Central memory CD8-positive, alpha-beta T cell (primary cell): ENCODE data around the gene SLC23A1.
"Not testable (repeated sequence)": the region's sequence is repeated elsewhere in the genome, so short reads cannot be mapped to it uniquely, and the experiment has no call there.

Source experiments
- ATAC-seq: fragments of 150-1000 bp; cut with Tn5 transposase; replicated peaks from 2 replicates; pipeline ENCODE4 v1.10.0; 2022; ENCODE audit warnings: mild to moderate bottlenecking, moderate FRiP score, moderate number of reproducible peaks; ENCODE audit not compliant: poor library complexity, severe bottlenecking; ENCODE audit errors: extremely low read depth
- DNase-seq, 2 donors: peaks; one replicate each; pipeline ENCODE4 v3.0.0; 2021; ENCODE audit warnings: low spot score in 2 of 2
- H3K27ac Mint-ChIP-seq: one replicate; pipeline ENCODE4 v1.8.0; 2022; ENCODE audit warnings: low read depth, mild to moderate bottlenecking, moderate library complexity, mixed read lengths
- H3K27me3 Mint-ChIP-seq: one replicate; pipeline ENCODE4 v1.8.0; 2022; ENCODE audit warnings: mixed read lengths
- H3K36me3 Mint-ChIP-seq: one replicate; pipeline ENCODE4 v1.8.0; 2022; ENCODE audit warnings: mild to moderate bottlenecking, moderate library complexity, mixed read lengths; ENCODE audit not compliant: insufficient read depth
- H3K4me1 Mint-ChIP-seq: one replicate; pipeline ENCODE4 v1.8.0; 2022; ENCODE audit warnings: mixed read lengths
- H3K4me3 Mint-ChIP-seq: one replicate; pipeline ENCODE4 v1.8.0; 2022; ENCODE audit warnings: mild to moderate bottlenecking, moderate library complexity, mixed read lengths
- H3K9me3 Mint-ChIP-seq: one replicate; pipeline ENCODE4 v1.8.0; 2022; ENCODE audit warnings: mixed read lengths

SLC23A1 gene

DNA sequence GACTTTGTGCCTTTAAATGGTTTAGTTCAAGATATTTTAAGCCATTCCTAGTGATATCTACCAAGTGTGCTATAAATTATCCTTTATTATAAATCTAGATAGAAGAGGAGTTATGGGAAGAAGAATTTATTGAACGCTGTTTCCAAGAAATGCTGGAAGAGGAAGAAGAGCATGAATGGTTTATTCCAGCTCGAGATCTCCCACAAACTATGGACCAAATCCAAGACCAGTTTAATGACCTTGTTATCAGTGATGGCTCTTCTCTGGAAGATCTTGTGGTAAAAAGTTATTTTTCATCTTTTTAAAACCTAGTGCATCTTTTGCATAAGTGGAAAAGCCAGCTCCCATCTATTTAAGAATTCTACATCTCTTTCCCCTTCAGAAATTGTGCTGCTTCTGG is 18.6 kb downstream of the SLC23A1 start:
- Mint-ChIP-seq H3K27me3 (no peaks in the 10 kb centered on the region), H3K9me3 (no peaks in the 10 kb centered on the region), H3K4me1 (peaks cover 5% of the 10 kb centered on the region), H3K36me3 (peaks cover 50% of the 10 kb centered on the region), H3K4me3 (no peak overlapping the region), H3K27ac (no peak overlapping the region)
- DNase-seq: no peak
- ATAC-seq: no peak

DNA sequence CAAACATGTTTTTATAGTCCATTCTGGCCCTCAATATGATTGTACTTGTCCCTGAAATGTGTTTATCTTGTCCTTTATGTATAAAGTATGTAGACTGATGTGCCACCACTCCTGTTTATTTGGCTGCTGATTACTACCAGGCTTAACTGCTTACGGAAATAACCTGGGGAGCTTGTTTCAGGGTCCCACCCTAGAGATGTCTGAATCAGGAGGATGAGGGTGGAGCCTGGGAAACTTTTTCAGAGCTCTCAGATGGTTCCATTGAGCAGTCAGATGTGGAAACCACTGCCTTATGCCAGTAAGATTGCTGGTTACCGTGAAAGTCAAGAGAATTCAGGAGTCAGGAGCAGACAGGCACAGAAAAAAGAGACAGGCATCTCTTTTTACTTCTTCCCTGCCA is 19.2 kb downstream of the SLC23A1 start:
- Mint-ChIP-seq H3K4me1 (peaks cover 6% of the 10 kb centered on the region), H3K9me3 (no peaks in the 10 kb centered on the region), H3K27ac (no peak overlapping the region), H3K36me3 (peaks cover 47% of the 10 kb centered on the region), H3K27me3 (no peaks in the 10 kb centered on the region), H3K4me3 (no peak overlapping the region)
- ATAC-seq: no peak
- no peak for DNase-seq

DNA sequence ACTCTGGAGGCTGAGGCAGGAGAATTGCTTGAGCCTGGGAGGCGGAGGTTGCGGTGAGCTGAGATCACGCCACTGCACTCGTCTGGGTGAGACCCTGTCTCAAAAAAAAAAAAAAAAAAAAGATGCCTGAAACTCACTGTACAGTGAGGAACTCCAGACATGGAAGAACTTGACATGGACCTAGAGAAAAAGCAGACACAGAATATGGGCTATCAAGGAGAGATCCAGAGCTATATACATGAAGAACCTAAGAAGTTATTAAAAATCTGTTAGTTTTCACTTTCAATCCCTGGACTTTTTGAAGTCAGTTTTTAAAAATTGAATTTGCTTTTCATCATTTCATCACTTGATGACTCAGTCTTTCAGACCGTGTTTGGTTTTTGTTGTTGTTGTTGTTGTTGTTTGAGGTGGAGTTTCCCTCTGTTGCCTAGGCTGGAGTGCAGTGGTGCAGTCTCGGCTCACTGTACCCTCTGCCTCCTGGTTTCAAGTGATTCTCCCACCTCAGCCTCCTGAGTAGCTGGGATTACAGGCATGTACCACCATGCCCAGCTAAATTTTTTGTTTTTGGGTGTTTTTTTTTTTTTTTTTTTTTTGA is 21.2 kb downstream of the SLC23A1 start:
- no peak for ATAC-seq
- Mint-ChIP-seq H3K36me3 (peaks cover 44% of the 10 kb centered on the region), H3K27ac (no peak overlapping the region), H3K9me3 (no peaks in the 10 kb centered on the region), H3K4me3 (no peak overlapping the region), H3K27me3 (no peaks in the 10 kb centered on the region), H3K4me1 (peaks cover 18% of the 10 kb centered on the region)
- no peak for DNase-seq

DNA sequence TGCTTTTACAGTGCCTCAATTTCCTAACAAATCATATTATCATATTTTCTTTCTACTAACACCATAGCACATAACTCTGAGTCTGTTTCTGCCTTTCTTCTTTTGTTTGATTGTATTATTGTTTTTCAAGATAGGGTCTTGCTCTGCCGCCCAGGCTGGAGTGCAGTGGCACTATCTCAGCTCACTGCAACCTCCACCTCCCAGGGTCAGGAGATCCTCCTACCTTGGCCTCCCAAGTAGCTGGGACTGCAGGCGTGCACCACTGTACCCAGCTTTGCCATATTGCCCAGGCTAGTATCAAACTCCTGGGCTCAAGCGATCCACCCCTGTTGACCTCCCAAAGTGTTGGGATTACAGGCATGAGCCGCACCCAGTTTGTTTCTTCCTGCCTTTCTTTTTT is 22.7 kb downstream of the SLC23A1 start:
- ATAC-seq: no peak
- no peak overlapping the region for H3K27ac Mint-ChIP-seq
- DNase-seq: no peak
- H3K4me1 Mint-ChIP-seq: peaks cover 18% of the 10 kb centered on the region
- H3K9me3 Mint-ChIP-seq: no peaks in the 10 kb centered on the region
- H3K36me3 Mint-ChIP-seq: peaks cover 32% of the 10 kb centered on the region
- H3K27me3 Mint-ChIP-seq: no peaks in the 10 kb centered on the region
- H3K4me3 Mint-ChIP-seq: no peak overlapping the region

DNA sequence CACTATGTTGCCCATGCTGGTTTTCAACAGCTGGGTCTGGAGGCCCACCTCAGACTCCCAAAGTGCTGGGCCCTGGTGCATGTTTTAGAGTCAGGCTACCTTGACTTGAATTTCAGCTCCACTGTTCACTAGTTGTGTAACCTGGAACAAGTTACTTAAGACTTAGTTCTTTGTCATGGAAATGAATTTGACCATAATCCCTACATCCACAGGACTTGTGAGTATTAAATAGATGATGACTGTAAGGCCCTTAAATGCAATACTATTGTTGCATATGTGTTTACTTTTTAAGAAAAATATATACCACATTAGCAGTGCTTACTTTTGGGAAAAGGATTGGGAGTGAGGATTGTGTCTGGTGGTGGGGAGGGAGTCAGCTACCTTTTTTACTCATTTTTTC is 25.0 kb downstream of the SLC23A1 start:
- Mint-ChIP-seq H3K4me1 (peaks cover 27% of the 10 kb centered on the region), H3K27ac (no peak overlapping the region), H3K36me3 (peaks cover 22% of the 10 kb centered on the region), H3K27me3 (no peaks in the 10 kb centered on the region), H3K4me3 (no peak overlapping the region), H3K9me3 (peaks cover 5% of the 10 kb centered on the region)
- ATAC-seq (no peak), DNase-seq (no peak)

DNA sequence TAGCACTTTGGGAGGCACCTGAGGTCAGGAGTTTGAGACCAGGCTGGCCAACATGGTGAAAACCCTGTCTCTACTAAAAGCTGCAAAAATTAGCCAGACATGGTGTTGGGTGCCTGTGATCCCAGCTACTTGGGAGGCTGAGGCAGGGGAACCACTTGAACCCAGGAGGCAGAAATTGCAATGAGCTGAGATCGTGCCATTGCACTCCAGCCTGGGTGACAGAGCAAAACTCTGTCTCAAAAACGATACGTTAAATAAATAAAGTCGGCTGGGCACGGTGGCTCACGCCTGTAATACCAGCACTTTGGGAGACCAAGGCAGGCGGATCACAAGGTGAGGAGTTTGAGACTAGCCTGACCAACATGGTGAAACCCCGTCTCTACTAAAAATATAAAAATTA is 27.2 kb downstream of the SLC23A1 start:
- DNase-seq, H3K27me3 Mint-ChIP-seq, ATAC-seq, H3K27ac Mint-ChIP-seq, H3K9me3 Mint-ChIP-seq, H3K4me3 Mint-ChIP-seq: not testable (repeated sequence)
- peaks cover 36% of the 10 kb centered on the region for H3K4me1 Mint-ChIP-seq
- H3K36me3 Mint-ChIP-seq: peaks cover 31% of the 10 kb centered on the region

DNA sequence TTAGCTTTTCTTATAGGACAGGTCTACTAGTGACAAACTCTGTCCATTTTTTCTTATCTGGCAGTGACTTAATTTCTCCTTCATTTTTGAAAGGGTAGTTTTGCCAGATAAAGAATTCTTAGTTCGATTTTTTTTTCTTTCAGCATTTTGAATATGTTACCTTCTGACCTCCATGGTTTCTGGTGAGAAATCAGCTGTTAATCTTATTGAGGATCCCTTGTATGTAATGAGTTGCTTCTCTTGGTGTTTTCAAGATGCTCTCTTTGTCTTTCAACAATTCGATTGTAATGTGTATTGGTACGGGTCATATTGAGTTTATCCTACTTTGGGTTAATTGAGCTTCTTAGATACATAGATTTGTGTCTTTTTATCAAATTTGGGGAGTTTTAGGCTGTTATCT is 28.9 kb downstream of the SLC23A1 start:
- H3K27ac Mint-ChIP-seq: peak overlapping the region; percentile 41
- no peak for DNase-seq
- H3K4me1 Mint-ChIP-seq: peaks cover 38% of the 10 kb centered on the region
- no peak for ATAC-seq
- H3K9me3 Mint-ChIP-seq: peaks cover 5% of the 10 kb centered on the region
- H3K36me3 Mint-ChIP-seq: peaks cover 31% of the 10 kb centered on the region
- no peak overlapping the region for H3K4me3 Mint-ChIP-seq
- H3K27me3 Mint-ChIP-seq: no peaks in the 10 kb centered on the region

DNA sequence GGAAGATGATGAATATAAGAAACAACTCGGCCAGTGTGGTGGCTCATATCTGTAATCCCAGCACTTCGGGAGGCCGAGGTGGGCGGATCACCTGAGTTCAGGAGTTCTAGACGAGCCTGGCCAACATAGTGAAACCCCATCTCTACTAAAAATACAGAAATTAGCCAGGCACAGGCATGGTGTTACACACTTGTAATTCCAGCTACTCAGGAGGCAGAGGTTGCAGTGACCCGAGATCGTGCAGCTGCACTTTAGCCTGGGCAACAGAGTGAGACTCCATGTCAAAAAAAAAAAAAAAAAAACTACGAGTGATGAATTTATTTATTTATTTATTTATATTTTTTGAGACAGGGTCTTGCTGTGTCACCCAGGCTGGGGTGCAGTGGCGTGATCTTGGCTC is 35.2 kb downstream of the SLC23A1 start:
- DNase-seq, H3K27ac Mint-ChIP-seq, H3K27me3 Mint-ChIP-seq, ATAC-seq, H3K4me3 Mint-ChIP-seq, H3K9me3 Mint-ChIP-seq: not testable (repeated sequence)
- Mint-ChIP-seq H3K36me3 (peaks cover 41% of the 10 kb centered on the region), H3K4me1 (peaks cover 58% of the 10 kb centered on the region)

DNA sequence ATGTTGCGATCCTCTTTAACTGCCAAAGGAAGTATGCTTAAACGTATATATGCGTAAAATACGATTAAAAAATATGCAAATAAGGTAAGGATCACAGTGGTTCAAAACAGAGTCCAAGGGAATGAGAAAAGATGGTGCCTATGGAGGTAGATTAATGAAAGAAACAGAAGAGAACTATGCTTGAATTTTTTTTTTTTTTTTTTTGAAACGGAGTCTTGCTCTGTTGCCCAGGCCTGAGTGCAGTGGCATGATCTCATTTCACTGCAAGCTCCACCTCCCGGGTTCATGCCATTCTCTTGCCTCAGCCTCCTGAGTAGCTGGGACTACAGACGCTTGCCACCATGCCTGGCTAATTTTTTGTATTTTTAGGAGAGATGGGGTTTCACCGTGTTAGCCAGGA is 37.7 kb downstream of the SLC23A1 start:
- not testable (repeated sequence) for H3K9me3 Mint-ChIP-seq, H3K27ac Mint-ChIP-seq, H3K27me3 Mint-ChIP-seq, H3K4me3 Mint-ChIP-seq, DNase-seq, ATAC-seq
- Mint-ChIP-seq H3K36me3 (peaks cover 45% of the 10 kb centered on the region), H3K4me1 (peaks cover 68% of the 10 kb centered on the region)

DNA sequence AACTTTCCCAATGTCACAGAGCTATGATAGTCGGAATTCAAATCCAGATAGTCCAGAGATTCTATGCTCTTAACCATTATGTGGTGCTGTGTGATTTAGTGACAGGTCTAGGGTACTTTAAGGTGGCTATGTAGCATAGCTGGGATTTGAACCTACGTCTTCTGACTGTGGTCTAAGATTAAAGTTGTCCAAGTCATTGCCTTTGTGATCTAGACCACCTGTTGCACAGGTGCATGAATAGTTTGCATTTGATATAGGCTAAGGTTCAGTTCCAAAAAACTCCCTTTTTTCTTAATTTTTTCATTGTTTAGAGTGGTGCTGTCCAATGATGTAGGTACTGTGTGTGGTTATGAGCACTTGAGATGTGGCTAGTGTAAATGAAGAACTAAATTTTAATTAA is 38.9 kb downstream of the SLC23A1 start:
- H3K27me3 Mint-ChIP-seq: no peaks in the 10 kb centered on the region
- no peak for DNase-seq
- peak overlapping the region; percentile 95 for H3K4me3 Mint-ChIP-seq
- ATAC-seq: no peak
- no peaks in the 10 kb centered on the region for H3K9me3 Mint-ChIP-seq
- H3K36me3 Mint-ChIP-seq: peaks cover 43% of the 10 kb centered on the region
- H3K27ac Mint-ChIP-seq: no peak overlapping the region
- peaks cover 66% of the 10 kb centered on the region for H3K4me1 Mint-ChIP-seq

DNA sequence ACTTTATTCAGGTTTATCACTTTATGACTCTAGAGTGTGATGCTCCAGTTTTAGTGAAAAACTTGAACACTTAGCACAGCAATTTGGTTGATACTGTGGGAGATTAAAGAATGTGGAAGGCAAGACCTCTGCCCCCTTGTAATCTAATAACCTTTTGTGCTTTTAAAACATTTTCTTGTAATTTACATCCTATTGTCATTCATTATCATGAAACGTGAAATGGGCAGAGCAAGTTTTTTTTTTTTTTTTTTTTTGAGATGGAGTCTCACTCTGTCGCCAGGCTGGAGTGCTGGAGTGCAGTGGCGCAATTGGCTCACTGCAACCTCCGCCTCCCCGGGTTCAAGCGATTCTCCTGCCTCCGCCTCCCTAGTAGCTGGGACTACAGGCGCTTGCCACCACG is 39.6 kb downstream of the SLC23A1 start:
- Mint-ChIP-seq H3K27ac (peak overlapping the region; percentile 98), H3K9me3 (no peaks in the 10 kb centered on the region), H3K36me3 (peaks cover 41% of the 10 kb centered on the region), H3K4me3 (peak overlapping the region; percentile 95), H3K4me1 (peaks cover 61% of the 10 kb centered on the region), H3K27me3 (no peaks in the 10 kb centered on the region)
- DNase-seq (no peak), ATAC-seq (no peak)

DNA sequence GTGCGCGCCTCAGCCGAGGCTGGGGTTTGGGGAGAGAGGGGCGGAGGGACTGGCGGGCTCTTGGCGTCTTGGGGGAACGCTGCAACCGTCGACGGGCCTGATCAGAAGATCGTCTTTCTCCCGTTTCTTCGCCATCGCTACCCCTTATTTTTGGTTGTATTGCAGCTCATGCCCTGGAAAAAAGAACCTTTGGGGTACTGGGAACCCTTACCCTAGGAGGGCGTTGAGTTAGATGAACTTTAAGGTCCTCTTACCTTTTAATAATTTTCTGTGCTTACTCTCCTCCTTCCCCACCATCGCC is 40.7 kb downstream of the SLC23A1 start:
- no peak for DNase-seq

DNA sequence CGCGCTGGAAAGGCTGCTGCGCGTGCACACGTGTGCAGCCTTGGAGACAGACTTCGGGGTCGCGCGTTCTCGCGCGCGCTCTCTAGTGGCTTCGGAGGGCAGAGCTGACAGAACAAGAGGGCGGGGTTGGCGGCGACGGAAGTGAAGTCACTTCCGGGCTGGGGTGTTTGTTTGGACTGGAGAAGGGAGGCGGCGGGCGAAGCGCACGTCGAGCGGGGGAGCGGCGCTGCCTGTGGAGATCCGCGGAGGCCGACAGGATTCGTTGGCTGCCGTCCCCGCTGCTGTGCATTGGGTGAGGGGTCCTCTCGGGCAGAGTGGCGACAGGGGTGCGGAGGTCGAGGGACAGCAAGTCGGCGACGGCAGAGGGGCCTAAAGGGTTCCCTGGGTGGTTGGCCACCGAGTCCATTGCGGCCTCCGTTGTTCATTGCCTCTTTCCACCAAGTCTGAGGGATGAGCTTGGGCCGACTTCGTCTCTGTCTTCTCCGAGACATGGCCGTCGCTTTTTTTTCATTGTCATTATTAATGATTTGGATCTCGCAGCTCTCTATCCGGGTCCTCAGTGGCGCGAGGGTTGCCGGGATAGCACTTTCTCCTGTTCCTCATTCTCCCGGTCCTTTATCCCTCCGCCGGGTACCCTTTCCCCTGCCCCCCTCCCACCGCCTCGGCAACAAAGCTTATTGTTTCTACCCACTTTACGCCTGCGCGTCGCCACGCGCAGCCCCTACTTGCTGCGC is 41.2 kb downstream of the SLC23A1 start, which contains the start of gene PAIP2:
PAIP2 (plus strand) TSS at position 166 of the 734 bp plus-strand sequence. CDS start 21,931 bp downstream, outside the sequence.
- no peaks in the 10 kb centered on the region for H3K27me3 Mint-ChIP-seq
- H3K27ac Mint-ChIP-seq: peak within 1 kb of the TSS; percentile 98
- ATAC-seq: peak; percentile 86
- peaks cover 37% of the 10 kb centered on the region for H3K36me3 Mint-ChIP-seq
- H3K9me3 Mint-ChIP-seq: no peaks in the 10 kb centered on the region
- H3K4me1 Mint-ChIP-seq: peaks cover 56% of the 10 kb centered on the region
- H3K4me3 Mint-ChIP-seq: peak within 1 kb of the TSS; percentile 95
- peak; percentile 96 to 97 for DNase-seq

More for the DNA sequence above, 40.7 kb downstream of the SLC23A1 start:
- Mint-ChIP-seq H3K4me3 (peak overlapping the region; percentile 95), H3K9me3 (no peaks in the 10 kb centered on the region), H3K36me3 (peaks cover 37% of the 10 kb centered on the region), H3K27me3 (no peaks in the 10 kb centered on the region), H3K4me1 (peaks cover 60% of the 10 kb centered on the region), H3K27ac (peak overlapping the region; percentile 98)
- peak; percentile 77 for ATAC-seq
